Coronary artery (tissue), 2 donors: Measurements from ENCODE around the gene SNRPE.

Experiments
- DNase-seq: peaks from one replicate; pipeline ENCODE4 v3.0.0-alpha.2; 2017; ENCODE audit warnings: low spot score
- H3K27ac ChIP-seq, 2 donors: fragments of 200-600 bp; sonication (generic); one replicate each; pipeline ENCODE4 v1.5.1; 2016 to 2019
- H3K4me3 ChIP-seq: fragments of 200-600 bp; sonication (generic); 2 replicates; pipeline ENCODE4 v1.5.1; 2016; ENCODE audit warnings: mild to moderate bottlenecking, moderate library complexity
- TF ChIP-seq, protein P1 (sequence below): fragments of 200-600 bp; sonication (generic); IDR thresholded peaks from one replicate; pipeline ENCODE4 v1.5.1; 2019; ENCODE audit warnings: antibody characterized with exemption

Gene SNRPE

DNA sequence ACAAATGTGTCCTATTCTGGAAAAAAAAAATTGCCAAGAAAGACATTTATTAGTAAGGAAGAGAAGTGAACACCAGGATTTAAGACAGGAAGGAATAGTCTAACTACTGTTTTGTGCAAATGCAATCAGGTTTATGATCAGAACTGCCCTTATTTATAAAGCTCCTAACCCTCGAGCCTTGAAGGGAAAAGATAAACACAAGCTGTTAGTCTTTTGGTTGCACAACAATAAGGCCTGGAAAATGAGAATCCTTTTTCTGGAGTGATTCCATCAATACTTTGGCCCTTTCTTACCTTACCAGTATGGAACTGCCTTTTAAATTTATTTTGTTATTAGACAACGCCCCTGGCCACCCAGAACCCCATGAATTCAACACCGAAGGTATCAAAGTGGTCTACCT, 52.9 kb downstream of the SNRPE start:
- TF ChIP-seq, protein P1, sequence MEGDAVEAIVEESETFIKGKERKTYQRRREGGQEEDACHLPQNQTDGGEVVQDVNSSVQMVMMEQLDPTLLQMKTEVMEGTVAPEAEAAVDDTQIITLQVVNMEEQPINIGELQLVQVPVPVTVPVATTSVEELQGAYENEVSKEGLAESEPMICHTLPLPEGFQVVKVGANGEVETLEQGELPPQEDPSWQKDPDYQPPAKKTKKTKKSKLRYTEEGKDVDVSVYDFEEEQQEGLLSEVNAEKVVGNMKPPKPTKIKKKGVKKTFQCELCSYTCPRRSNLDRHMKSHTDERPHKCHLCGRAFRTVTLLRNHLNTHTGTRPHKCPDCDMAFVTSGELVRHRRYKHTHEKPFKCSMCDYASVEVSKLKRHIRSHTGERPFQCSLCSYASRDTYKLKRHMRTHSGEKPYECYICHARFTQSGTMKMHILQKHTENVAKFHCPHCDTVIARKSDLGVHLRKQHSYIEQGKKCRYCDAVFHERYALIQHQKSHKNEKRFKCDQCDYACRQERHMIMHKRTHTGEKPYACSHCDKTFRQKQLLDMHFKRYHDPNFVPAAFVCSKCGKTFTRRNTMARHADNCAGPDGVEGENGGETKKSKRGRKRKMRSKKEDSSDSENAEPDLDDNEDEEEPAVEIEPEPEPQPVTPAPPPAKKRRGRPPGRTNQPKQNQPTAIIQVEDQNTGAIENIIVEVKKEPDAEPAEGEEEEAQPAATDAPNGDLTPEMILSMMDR, result no peak
- Histone ChIP-seq H3K4me3 (no peak overlapping the region), H3K27ac (no peak overlapping the region)
- DNase-seq, result no peak

DNA sequence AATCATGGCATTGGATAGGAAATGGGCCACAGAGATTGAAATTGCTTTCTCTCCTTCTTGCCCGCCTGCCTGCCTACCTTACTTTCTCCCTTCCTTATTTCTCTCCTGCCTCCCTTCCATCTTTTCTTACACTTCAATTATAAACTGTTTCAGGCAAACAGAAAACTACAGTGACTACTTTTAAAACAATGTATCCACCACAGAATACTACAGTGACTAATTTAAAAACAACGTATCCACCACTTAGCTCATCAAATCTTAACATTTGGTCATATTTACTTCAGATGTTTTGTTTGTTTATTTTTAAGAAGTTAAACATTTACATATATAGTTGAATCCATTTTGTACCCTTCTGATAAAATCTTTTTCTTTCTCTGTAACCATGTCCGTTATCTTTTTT, 54.4 kb downstream of the SNRPE start:
- Histone ChIP-seq H3K4me3 (no peak overlapping the region), H3K27ac (no peak overlapping the region)
- TF ChIP-seq, protein P1, result no peak
- no peak for DNase-seq

DNA sequence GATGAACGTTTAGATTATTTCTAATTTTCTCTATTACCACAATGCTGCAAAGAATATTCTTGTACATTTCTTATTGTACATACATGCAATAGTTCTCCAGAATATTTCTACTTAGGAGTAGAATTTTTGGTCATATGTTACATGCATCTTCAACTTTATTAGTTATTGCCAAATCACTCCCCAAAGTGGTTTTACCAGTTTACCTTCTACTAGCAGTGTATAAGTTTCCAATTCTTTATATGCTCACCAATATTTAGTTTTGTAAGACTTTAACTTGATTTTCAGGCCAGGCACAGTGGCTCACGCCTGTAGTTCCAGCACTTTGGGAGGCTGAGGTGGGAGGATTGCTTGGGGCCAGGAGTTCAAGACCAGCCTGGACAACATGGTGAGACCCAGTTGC, 55.4 kb downstream of the SNRPE start:
- DNase-seq, result no peak
- TF ChIP-seq, protein P1, result no peak
- H3K4me3 ChIP-seq, result no peak overlapping the region
- no peak overlapping the region for H3K27ac ChIP-seq
